ENCODE data around the gene ST14.

The ST14 gene

GRCh38 chr11:130202818-130203689 lies 43.5 kb downstream of the ST14 start:
- Histone ChIP-seq H3K9ac (ENCODE audit: low read length in 5 of 5) (no peak overlapping the region), H3K27me3 (ENCODE audit: control insufficient read depth in 5 of 5, insufficient read depth in 4 of 5, low read length in 5 of 5) (peaks cover 0 to 2% (median 0%) of the 10 kb centered on the region in 5 donors), H3K4me1 (ENCODE audit: control insufficient read depth in 5 of 5, insufficient read depth in 5 of 5, low read length in 5 of 5) (no peaks in the 10 kb centered on the region), H3K27ac (ENCODE audit: low read depth, low read length) (no peak overlapping the region), H3K9me3 (ENCODE audit: control insufficient read depth in 5 of 5, low read length in 5 of 5) (peaks cover 0 to 5% (median 0%) of the 10 kb centered on the region in 5 donors), H3K4me3 (ENCODE audit: low read depth in 1 of 5, low read length in 5 of 5) (no peak overlapping the region), H3K36me3 (ENCODE audit: control insufficient read depth in 5 of 5, insufficient read depth in 5 of 5, low read length in 5 of 5) (peaks cover 0 to 17% (median 0%) of the 10 kb centered on the region in 5 donors)

GRCh38 chr11:130203766-130204702 lies 44.5 kb downstream of the ST14 start:
- Histone ChIP-seq H3K4me1 (ENCODE audit: control insufficient read depth in 5 of 5, insufficient read depth in 5 of 5, low read length in 5 of 5) (no peaks in the 10 kb centered on the region), H3K9me3 (ENCODE audit: control insufficient read depth in 5 of 5, low read length in 5 of 5) (peaks cover 0 to 5% (median 0%) of the 10 kb centered on the region in 5 donors), H3K9ac (ENCODE audit: low read length in 5 of 5) (no peak overlapping the region), H3K27ac (ENCODE audit: low read depth, low read length) (no peak overlapping the region), H3K36me3 (ENCODE audit: control insufficient read depth in 5 of 5, insufficient read depth in 5 of 5, low read length in 5 of 5) (peaks cover 0 to 23% (median 0%) of the 10 kb centered on the region in 5 donors), H3K27me3 (ENCODE audit: control insufficient read depth in 5 of 5, insufficient read depth in 4 of 5, low read length in 5 of 5) (peaks cover 0 to 2% (median 0%) of the 10 kb centered on the region in 5 donors), H3K4me3 (ENCODE audit: low read depth in 1 of 5, low read length in 5 of 5) (no peak overlapping the region)

GRCh38 chr11:130204703-130205095 lies 45.1 kb downstream of the ST14 start:
- Histone ChIP-seq H3K36me3 (ENCODE audit: control insufficient read depth in 5 of 5, insufficient read depth in 5 of 5, low read length in 5 of 5) (peaks cover 0 to 17% (median 0%) of the 10 kb centered on the region in 5 donors), H3K9ac (ENCODE audit: low read length in 5 of 5) (no peak overlapping the region), H3K9me3 (ENCODE audit: control insufficient read depth in 5 of 5, low read length in 5 of 5) (peaks cover 0 to 5% (median 0%) of the 10 kb centered on the region in 5 donors), H3K27ac (ENCODE audit: low read depth, low read length) (no peak overlapping the region), H3K4me1 (ENCODE audit: control insufficient read depth in 5 of 5, insufficient read depth in 5 of 5, low read length in 5 of 5) (no peaks in the 10 kb centered on the region), H3K4me3 (ENCODE audit: low read depth in 1 of 5, low read length in 5 of 5) (no peak overlapping the region), H3K27me3 (ENCODE audit: control insufficient read depth in 5 of 5, insufficient read depth in 4 of 5, low read length in 5 of 5) (peaks cover 0 to 2% (median 0%) of the 10 kb centered on the region in 5 donors)

GRCh38 chr11:130206141-130206540 lies 46.6 kb downstream of the ST14 start:
- Histone ChIP-seq H3K36me3 (ENCODE audit: control insufficient read depth in 5 of 5, insufficient read depth in 5 of 5, low read length in 5 of 5) (peaks cover 0 to 11% (median 0%) of the 10 kb centered on the region in 5 donors), H3K27ac (ENCODE audit: low read depth, low read length) (no peak overlapping the region), H3K9ac (ENCODE audit: low read length in 5 of 5) (no peak overlapping the region), H3K4me1 (ENCODE audit: control insufficient read depth in 5 of 5, insufficient read depth in 5 of 5, low read length in 5 of 5) (no peaks in the 10 kb centered on the region), H3K9me3 (ENCODE audit: control insufficient read depth in 5 of 5, low read length in 5 of 5) (peaks cover 0 to 5% (median 0%) of the 10 kb centered on the region in 5 donors), H3K4me3 (ENCODE audit: low read depth in 1 of 5, low read length in 5 of 5) (no peak overlapping the region), H3K27me3 (ENCODE audit: control insufficient read depth in 5 of 5, insufficient read depth in 4 of 5, low read length in 5 of 5) (peaks cover 0 to 2% (median 0%) of the 10 kb centered on the region in 5 donors)

- peaks cover 0 to 11% (median 0%) of the 10 kb centered on the region in 5 donors for H3K36me3 ChIP-seq (ENCODE audit: control insufficient read depth in 5 of 5, insufficient read depth in 5 of 5, low read length in 5 of 5)
- no peak overlapping the region for H3K4me3 ChIP-seq (ENCODE audit: low read depth in 1 of 5, low read length in 5 of 5)
- no peaks in the 10 kb centered on the region for H3K9me3 ChIP-seq (ENCODE audit: control insufficient read depth in 5 of 5, low read length in 5 of 5)
- H3K9ac ChIP-seq (ENCODE audit: low read length in 5 of 5), result no peak overlapping the region
- H3K27me3 ChIP-seq (ENCODE audit: control insufficient read depth in 5 of 5, insufficient read depth in 4 of 5, low read length in 5 of 5), result peaks cover 0 to 11% (median 0%) of the 10 kb centered on the region in 5 donors
- peaks cover 2 to 8% (median 6%) of the 10 kb centered on the region in 5 donors for H3K4me1 ChIP-seq (ENCODE audit: control insufficient read depth in 5 of 5, insufficient read depth in 5 of 5, low read length in 5 of 5)
- no peak overlapping the region for H3K27ac ChIP-seq (ENCODE audit: low read depth, low read length)
These were observed 48.9 kb downstream of the ST14 start for GRCh38 chr11:130208241-130209127.

- peaks cover 0 to 11% (median 0%) of the 10 kb centered on the region in 5 donors for H3K36me3 ChIP-seq (ENCODE audit: control insufficient read depth in 5 of 5, insufficient read depth in 5 of 5, low read length in 5 of 5)
- no peaks in the 10 kb centered on the region for H3K9me3 ChIP-seq (ENCODE audit: control insufficient read depth in 5 of 5, low read length in 5 of 5)
- peaks cover 0 to 13% (median 4%) of the 10 kb centered on the region in 5 donors for H3K27me3 ChIP-seq (ENCODE audit: control insufficient read depth in 5 of 5, insufficient read depth in 4 of 5, low read length in 5 of 5)
- H3K4me1 ChIP-seq (ENCODE audit: control insufficient read depth in 5 of 5, insufficient read depth in 5 of 5, low read length in 5 of 5), result peaks cover 2 to 8% (median 6%) of the 10 kb centered on the region in 5 donors
- no peak overlapping the region for H3K4me3 ChIP-seq (ENCODE audit: low read depth in 1 of 5, low read length in 5 of 5)
- H3K27ac ChIP-seq (ENCODE audit: low read depth, low read length), result no peak overlapping the region
- no peak overlapping the region for H3K9ac ChIP-seq (ENCODE audit: low read length in 5 of 5)
These were observed 49.7 kb downstream of the ST14 start for GRCh38 chr11:130209128-130209932.

- H3K9me3 ChIP-seq (ENCODE audit: control insufficient read depth in 5 of 5, low read length in 5 of 5), result no peaks in the 10 kb centered on the region
- H3K27ac ChIP-seq (ENCODE audit: low read depth, low read length), result no peak overlapping the region
- H3K36me3 ChIP-seq (ENCODE audit: control insufficient read depth in 5 of 5, insufficient read depth in 5 of 5, low read length in 5 of 5), result peaks cover 0 to 11% (median 0%) of the 10 kb centered on the region in 5 donors
- H3K27me3 ChIP-seq (ENCODE audit: control insufficient read depth in 5 of 5, insufficient read depth in 4 of 5, low read length in 5 of 5), result peaks cover 0 to 13% (median 4%) of the 10 kb centered on the region in 5 donors
- H3K4me1 ChIP-seq (ENCODE audit: control insufficient read depth in 5 of 5, insufficient read depth in 5 of 5, low read length in 5 of 5), result peaks cover 2 to 8% (median 6%) of the 10 kb centered on the region in 5 donors
- H3K4me3 ChIP-seq (ENCODE audit: low read depth in 1 of 5, low read length in 5 of 5), result no peak overlapping the region
- H3K9ac ChIP-seq (ENCODE audit: low read length in 5 of 5), result no peak overlapping the region
These were observed 50.6 kb downstream of the ST14 start for GRCh38 chr11:130209954-130210854.

- H3K27ac ChIP-seq (ENCODE audit: low read depth, low read length), result no peak overlapping the region
- no peak overlapping the region for H3K9ac ChIP-seq (ENCODE audit: low read length in 5 of 5)
- peaks cover 0 to 11% (median 0%) of the 10 kb centered on the region in 5 donors for H3K36me3 ChIP-seq (ENCODE audit: control insufficient read depth in 5 of 5, insufficient read depth in 5 of 5, low read length in 5 of 5)
- H3K27me3 ChIP-seq (ENCODE audit: control insufficient read depth in 5 of 5, insufficient read depth in 4 of 5, low read length in 5 of 5), result peaks cover 3 to 14% (median 7%) of the 10 kb centered on the region in 5 donors
- peaks cover 2 to 8% (median 6%) of the 10 kb centered on the region in 5 donors for H3K4me1 ChIP-seq (ENCODE audit: control insufficient read depth in 5 of 5, insufficient read depth in 5 of 5, low read length in 5 of 5)
- H3K4me3 ChIP-seq (ENCODE audit: low read depth in 1 of 5, low read length in 5 of 5), result no peak overlapping the region
- no peaks in the 10 kb centered on the region for H3K9me3 ChIP-seq (ENCODE audit: control insufficient read depth in 5 of 5, low read length in 5 of 5)
These were observed 51.6 kb downstream of the ST14 start for GRCh38 chr11:130211144-130211543.

Measured in subcutaneous abdominal adipose tissue (tissue), 5 donors.